GM20431 (cell line): ENCODE data around the gene TMEM220.

Source experiments
- in situ Hi-C: fragments of 300-500 bp; cut with MseI, MboI; formaldehyde crosslinking; loops from one replicate; pipeline ENCODE4 v1.15.0; 2020; ENCODE audit warnings: low sequenced_read_pairs; ENCODE audit not compliant: unreplicated experiment

Gene TMEM220

DNA sequence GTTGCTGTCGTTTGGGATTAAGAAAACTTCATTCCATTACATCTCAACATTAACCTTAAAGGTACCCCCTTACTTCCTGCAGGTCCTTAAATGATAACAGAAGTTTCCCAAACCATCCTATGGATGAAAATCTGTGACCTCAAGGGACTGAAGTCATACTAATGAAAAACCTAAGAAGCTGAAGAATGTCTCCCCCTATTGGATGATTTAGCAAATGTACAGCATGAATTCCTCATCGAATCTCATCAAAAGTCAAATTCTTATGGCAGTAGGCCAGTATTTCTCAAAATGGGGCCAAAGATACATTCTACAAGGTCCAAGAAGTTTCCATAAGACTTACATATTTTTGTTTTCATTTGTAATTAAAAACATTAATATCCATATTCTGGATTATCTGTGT lies 46.0 kb downstream of the TMEM220 start:
- in situ Hi-C loops = no loop called here

DNA sequence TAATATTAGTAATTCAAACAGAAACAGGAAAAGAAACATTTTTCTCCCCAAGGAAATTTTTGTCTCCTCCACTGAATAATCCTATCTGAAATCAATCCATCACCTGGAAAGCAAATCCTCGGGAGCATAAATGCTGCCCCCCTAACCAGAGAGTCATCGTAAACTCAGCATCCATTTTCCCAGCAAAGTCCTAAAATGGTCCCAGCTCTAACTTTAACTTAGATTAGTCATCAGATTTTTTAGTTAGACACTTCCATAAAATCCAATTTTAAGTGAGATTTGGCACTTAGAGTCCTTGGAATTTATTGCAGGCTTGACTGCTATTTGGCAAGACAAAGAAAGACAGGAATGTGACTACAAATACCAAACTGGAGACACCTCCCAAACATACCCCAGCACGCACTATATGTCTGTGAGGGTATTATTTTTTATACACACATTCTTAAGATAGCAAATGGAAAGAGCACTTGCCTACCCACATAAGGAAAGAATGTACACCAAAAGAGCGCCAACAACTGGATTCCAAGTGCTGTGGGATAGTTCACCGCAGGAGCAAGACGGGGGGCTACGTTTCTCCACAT lies 47.9 kb downstream of the TMEM220 start:
- in situ Hi-C loops = no loop called here

DNA sequence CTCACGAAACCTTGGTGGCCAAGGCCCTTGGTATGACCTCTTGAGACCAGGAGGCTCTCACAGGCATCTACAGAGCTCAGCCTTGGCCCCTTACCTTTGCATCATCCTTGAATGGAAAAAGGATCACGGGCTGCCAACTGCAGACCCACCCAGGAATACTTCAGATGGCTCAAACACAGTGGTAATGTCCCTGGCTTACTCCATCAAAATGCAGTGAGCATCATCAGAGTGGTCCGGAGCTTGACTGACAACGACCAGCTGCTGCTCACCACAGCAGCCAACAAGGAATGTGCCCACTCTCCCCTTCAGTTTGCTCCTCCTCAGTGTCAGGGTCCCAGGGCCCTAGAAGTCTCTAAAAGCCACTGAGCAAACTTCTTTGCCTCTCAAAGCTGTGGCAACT lies 55.1 kb downstream of the TMEM220 start:
- in situ Hi-C loops = no loop called here

DNA sequence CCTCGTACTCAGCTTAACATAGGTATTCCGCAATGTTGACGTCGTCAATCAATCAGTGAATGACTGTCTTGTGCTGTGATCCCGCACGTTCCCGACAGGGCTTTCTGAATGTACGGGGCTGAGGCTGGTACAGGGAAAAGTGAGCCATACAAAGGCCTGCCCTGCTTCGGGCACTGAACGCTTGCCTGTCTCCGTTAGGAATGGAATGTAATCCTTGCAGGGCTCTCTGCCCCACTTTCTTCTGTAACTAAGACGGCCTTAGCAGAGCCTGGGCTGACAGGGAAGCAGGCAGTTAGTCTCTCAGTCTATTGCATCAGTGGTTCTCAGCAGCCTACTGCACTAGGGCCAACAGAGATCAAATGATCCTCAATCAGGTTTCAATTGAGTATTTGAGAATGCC lies 56.5 kb downstream of the TMEM220 start:
- in situ Hi-C loops = no loop called here

DNA sequence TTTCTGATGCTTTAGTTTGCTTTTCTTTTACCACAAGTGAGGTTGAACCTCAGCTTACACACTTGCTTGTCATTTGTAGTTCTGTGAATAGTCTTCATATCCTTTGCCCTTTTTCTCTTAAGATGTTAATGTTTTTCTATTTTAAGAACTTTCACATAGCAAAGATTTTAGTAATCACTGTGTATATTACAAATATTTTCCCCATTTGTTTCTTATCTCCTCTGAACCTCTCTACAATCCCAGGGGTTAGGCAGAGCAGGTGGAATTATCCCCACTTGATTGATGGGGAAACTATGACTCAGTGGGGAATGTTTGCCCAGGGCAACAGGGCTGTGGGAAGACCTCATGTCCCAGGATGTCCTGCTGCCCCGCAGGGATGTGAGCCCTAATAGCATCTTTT lies 61.0 kb downstream of the TMEM220 start:
- in situ Hi-C loops = no loop called here

DNA sequence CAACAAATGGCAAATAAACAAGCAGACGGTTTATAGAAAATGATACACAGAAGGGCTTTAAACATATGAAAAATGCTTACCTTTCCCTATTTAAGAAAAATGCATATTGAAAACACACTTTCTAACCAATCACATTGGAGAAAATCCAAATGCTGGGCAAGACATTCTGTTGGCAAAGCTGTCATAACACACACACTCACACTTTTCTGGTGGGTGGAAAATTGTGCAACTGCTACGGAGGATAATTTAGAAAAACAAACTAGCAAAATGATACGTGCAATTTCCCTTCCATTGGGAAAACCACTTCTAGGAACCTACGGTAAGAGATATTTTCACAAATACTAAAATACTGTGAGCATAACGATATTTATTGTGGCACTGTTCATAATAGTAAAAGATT lies 62.9 kb downstream of the TMEM220 start:
- in situ Hi-C loops = no loop called here

DNA sequence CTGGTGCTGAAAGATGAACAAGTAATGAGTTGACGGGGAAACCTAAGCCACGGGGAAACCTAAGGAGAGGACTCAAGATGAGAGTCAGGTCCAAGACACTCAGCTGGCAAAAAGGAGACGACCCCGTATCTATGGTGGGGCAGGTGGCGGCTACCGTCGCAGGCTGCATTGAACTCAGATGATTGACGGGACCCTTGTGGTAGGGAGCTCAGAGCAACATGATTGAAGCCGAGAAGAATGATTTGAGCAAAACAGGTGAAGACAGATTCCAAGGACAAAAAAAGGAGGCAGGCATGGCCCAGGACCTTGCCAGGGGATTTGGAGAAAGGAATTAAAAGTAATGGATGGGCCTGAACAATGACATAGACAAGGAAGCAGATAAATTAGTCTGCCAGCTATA lies 65.3 kb downstream of the TMEM220 start:
- in situ Hi-C loops = no loop called here
